WERI-Rb-1 (cell line): ENCODE results near the gene SP6.
A peak's percentile ranks its signal among the peaks of the same experiment; 100 is the strongest.

Experiments used
- DNase-seq: peaks from one replicate; pipeline ENCODE4 v3.0.0-alpha.2; 2020
- H3K27ac ChIP-seq: fragments of 250-450 bp; sonication (Bioruptor Pico); 2 replicates; pipeline ENCODE4 v1.5.1; 2020; ENCODE audit warnings: mild to moderate bottlenecking, moderate library complexity
- H3K27me3 ChIP-seq: fragments of 250-450 bp; sonication (Bioruptor Pico); 2 replicates; pipeline ENCODE4 v1.5.1; 2021; ENCODE audit warnings: mild to moderate bottlenecking, low read depth, moderate library complexity; ENCODE audit not compliant: insufficient read depth, severe bottlenecking
- H3K36me3 ChIP-seq: fragments of 250-450 bp; sonication (Bioruptor Pico); 2 replicates; pipeline ENCODE4 v1.5.1; 2020; ENCODE audit warnings: mild to moderate bottlenecking, moderate library complexity
- H3K4me3 ChIP-seq: 2 replicates; pipeline ENCODE4 v1.5.1; 2011; ENCODE audit warnings: low read depth, mild to moderate bottlenecking, control low read depth, low read length
- H3K9me3 ChIP-seq: fragments of 250-450 bp; sonication (Bioruptor Pico); 2 replicates; pipeline ENCODE4 v1.5.1; 2021; ENCODE audit warnings: mild to moderate bottlenecking, moderate library complexity; ENCODE audit not compliant: severe bottlenecking
- TF ChIP-seq, protein P1 (sequence below): IDR thresholded peaks from 2 replicates; pipeline ENCODE4 v1.5.1; 2011; ENCODE audit warnings: low read depth, mild to moderate bottlenecking, control low read depth, inconsistent platforms, low read length

Gene SP6

DNA sequence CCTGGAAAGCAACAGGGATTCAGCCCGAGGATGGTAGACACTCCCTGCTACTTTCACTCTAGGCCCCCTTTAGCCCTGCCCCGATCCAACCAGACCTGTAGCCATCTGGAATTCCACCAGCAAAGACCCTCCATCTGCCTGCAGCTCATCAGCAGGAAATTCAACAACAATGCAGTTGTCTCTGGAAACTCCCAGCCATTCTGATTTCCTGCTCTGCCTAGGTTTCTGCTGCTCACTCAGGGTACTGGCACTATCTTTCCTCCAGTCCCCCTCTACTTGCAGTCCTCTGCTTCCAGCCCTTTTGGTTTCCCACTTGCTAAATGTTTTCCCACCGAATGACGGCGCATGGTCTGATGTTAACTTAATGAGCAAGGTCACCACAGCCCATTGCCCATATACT is 2.7 kb upstream of the SP6 start:
- DNase-seq = no peak
- TF ChIP-seq, protein P1, sequence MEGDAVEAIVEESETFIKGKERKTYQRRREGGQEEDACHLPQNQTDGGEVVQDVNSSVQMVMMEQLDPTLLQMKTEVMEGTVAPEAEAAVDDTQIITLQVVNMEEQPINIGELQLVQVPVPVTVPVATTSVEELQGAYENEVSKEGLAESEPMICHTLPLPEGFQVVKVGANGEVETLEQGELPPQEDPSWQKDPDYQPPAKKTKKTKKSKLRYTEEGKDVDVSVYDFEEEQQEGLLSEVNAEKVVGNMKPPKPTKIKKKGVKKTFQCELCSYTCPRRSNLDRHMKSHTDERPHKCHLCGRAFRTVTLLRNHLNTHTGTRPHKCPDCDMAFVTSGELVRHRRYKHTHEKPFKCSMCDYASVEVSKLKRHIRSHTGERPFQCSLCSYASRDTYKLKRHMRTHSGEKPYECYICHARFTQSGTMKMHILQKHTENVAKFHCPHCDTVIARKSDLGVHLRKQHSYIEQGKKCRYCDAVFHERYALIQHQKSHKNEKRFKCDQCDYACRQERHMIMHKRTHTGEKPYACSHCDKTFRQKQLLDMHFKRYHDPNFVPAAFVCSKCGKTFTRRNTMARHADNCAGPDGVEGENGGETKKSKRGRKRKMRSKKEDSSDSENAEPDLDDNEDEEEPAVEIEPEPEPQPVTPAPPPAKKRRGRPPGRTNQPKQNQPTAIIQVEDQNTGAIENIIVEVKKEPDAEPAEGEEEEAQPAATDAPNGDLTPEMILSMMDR = no peak
- Histone ChIP-seq H3K27me3 (no peaks in the 10 kb centered on the region), H3K4me3 (no peak overlapping the region), H3K36me3 (no peaks in the 10 kb centered on the region; the same call in 1 of the 2 replicates), H3K9me3 (no peaks in the 10 kb centered on the region), H3K27ac (no peak overlapping the region)

GRCh38 chr17:47852113-47852949 is 1.4 kb upstream of the SP6 start:
- no peak overlapping the region for H3K27ac ChIP-seq
- TF ChIP-seq, protein P1 = no peak
- H3K27me3 ChIP-seq = no peaks in the 10 kb centered on the region
- no peak for DNase-seq
- peaks cover 7% of the 10 kb centered on the region for H3K36me3 ChIP-seq
- H3K4me3 ChIP-seq = no peak overlapping the region
- H3K9me3 ChIP-seq = no peaks in the 10 kb centered on the region

DNA sequence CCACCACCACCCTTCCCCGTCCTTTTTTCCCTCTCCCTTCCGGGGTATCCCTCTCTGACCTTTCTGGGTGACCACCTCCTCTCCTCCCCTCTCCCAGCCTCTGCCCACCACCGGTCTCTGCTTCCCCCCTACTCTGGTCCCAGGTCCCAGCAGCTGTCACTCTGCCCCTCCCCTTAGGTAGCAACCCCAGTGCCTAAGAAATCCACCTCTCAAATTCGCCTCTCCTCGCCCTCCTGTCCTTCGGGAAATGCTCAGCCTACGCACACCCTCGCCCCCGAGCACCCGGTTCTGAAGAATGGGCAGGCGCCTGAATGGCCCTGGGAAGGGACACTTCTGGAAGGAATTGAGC is 775 bp upstream of the SP6 start:
- DNase-seq = no peak
- no peak overlapping the region for H3K27ac ChIP-seq
- H3K27me3 ChIP-seq = no peaks in the 10 kb centered on the region
- H3K9me3 ChIP-seq = no peaks in the 10 kb centered on the region
- no peak overlapping the region for H3K4me3 ChIP-seq
- TF ChIP-seq, protein P1 = no peak
- peaks cover 12% of the 10 kb centered on the region for H3K36me3 ChIP-seq

- Histone ChIP-seq H3K36me3 (peaks cover 17% of the 10 kb centered on the region), H3K9me3 (no peaks in the 10 kb centered on the region), H3K4me3 (peak overlapping the region; percentile 75), H3K27me3 (no peaks in the 10 kb centered on the region), H3K27ac (peak overlapping the region; percentile 70)
- TF ChIP-seq, protein P1 = no peak
- no peak for DNase-seq
Measured at GRCh38 chr17:47850373-47850691, 631 bp downstream of the SP6 start.

GRCh38 chr17:47848198-47848513 is 2.8 kb downstream of the SP6 start:
- Histone ChIP-seq H3K36me3 (peaks cover 17% of the 10 kb centered on the region), H3K27ac (no peak overlapping the region), H3K9me3 (no peaks in the 10 kb centered on the region), H3K27me3 (no peaks in the 10 kb centered on the region), H3K4me3 (no peak overlapping the region)
- TF ChIP-seq, protein P1 = no peak
- DNase-seq = no peak
